GM21381 (cell line): ENCODE data around the gene TSHZ3.

Source experiments
- ATAC-seq: cut with Tn5 transposase; IDR thresholded peaks from one replicate; pipeline ENCODE4 v1.9.1; 2021; ENCODE audit warnings: mild to moderate bottlenecking, moderate library complexity; ENCODE audit not compliant: unreplicated experiment

TSHZ3 gene

DNA sequence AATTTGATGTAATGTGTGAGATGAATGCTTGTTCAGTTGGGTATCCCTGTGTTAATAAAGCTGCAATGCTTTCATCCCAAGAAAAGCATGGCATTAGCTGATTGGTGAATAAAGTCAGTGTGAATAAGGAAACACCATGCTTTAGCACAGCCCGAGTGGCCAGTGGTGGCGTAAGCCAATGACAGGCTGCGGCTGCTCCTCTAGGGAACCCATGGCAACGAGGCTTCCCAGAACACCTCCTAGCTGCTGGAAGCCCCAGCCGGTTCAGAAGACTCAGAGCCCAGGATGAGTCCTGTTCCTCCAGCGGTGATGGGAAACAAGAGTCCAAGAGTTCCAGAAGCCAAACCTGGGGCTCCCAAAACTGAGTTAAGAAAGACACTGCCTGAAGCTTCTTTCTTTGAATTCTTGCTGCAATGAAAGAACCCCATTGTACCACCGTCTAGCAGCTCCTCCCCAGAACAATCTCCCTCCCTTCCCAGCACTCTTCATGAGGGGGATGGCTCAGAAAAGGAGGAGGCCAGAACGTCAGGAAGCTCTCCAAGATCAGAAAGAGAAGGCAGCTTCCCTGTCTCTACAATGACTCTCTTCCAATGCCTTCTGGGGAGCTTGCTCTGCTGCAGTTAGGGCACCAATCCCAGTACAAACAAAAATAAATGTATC, 58.2 kb downstream of the TSHZ3 start:
- no peak for ATAC-seq

- ATAC-seq: no peak
Measured at GRCh38 chr19:31289976-31290375, 59.3 kb downstream of the TSHZ3 start.

DNA sequence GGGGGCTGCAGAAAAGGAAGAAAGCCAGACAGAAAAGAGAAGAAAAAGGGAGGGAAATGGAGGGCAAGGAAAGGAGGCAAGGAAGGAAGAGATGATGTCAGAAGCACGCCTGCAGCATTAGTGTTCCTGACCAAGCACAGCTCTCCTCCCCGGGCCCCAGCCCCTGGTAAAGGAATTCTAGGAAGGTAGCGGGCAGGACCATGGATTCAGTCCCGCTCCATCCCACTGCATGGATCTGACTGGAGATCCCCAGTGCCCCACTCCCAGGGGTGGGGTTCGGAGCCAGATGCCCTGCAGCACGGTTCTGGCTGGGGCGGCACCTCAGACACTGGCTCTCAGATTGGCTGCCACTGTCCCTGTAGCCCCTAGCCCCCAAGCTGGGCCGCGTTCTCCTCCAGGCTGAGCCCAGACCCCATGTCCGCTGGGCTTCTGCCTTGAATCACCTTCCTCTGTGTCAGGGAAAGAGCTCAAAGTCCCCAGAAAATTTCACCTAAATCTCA, 59.8 kb downstream of the TSHZ3 start:
- ATAC-seq: no peak

- no peak for ATAC-seq
Measured at GRCh38 chr19:31286491-31286890, 62.7 kb downstream of the TSHZ3 start.

- no peak for ATAC-seq
Measured at GRCh38 chr19:31285744-31286143, 63.5 kb downstream of the TSHZ3 start.

DNA sequence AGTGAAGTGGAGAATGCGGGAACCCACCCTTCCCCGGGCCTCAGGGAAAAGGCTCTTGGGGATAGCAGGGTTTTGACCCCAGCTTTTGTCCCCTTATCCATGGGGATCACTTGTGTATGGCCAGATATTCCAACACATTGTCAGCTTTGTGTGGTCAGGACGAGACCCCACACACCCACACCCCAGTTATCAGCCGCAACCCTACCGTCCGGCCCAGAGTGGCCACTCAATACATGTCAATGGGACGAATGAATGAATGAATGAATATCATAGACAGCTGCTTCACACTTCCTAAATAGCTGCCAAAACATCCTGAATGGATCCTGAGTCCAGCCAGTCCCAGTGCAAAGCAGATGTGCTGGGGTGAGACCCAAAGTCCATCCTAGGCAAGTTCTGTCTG, 64.6 kb downstream of the TSHZ3 start:
- ATAC-seq: no peak

DNA sequence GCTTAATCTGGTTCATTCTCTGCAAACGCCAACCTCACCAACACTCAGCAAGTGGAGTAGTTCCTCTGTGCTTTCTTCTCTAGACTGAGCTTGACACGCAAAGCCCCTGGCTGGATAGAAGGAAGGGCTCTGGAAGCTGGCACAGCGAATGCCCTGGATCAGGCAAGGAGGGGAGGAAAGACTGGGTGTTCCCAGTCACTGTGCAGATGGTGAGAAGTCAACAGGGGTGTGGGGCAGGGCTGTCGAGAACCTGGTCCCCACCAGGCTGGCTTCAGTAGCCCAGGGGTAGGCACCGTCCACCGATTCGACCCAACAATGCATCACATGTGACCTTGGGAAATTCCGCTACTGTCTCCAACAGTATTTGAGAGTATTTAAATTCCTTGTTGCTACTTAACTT, 65.5 kb downstream of the TSHZ3 start:
- no peak for ATAC-seq

GRCh38 chr19:31282346-31282745, 66.9 kb downstream of the TSHZ3 start:
- no peak for ATAC-seq

DNA sequence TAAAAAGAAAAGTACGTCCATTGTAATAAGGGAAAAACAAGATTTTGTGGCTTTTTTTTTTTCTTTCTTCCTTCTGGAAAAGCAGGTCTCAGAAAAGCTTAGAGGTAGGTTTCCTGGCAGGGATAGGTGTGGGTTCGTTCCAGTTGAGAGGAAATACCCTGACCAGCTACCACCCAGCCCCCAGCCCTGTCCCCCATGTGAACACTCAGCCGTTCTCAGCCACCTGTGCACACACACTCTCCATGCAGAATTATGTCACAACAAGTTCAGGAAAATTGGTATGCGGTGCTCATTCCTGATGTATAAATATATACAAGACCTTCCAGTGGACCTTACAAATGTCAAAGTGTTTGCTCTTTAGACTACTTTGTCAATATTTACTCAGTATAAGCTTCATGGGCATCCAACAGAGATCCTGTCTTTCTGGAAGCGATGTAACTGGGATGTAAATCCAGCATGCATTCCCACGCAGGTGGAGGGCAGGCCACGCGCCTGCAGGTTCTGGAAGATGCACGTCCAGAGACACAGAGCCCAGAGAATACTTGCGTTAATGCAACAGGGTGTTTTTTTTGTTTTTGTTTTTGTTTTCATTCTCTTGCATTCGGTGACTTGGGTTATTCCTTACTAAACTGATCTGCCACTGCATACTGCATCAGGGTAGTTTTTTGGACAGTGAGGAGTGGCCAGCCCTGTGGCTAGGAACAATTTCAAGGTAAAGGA, 68.8 kb downstream of the TSHZ3 start:
- no peak for ATAC-seq

DNA sequence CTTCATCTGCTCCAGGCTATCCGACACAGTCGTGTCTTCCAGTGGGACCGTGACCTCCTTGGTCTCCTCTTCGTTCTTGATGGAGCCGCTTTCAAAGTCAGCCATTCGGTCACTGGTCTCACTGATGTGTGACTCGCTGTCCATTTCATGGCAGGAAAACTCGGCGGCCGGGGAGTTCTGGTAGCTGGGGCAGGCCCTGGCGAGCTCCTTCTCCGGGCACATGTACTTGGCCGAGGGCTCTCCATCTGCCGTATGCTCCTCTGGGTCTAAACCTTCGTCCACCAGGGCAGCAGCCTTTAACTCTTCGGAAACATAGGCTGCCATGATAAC, 69.8 kb downstream of the TSHZ3 start:
- no peak for ATAC-seq

GRCh38 chr19:31278555-31279435, 70.4 kb downstream of the TSHZ3 start:
- no peak for ATAC-seq

DNA sequence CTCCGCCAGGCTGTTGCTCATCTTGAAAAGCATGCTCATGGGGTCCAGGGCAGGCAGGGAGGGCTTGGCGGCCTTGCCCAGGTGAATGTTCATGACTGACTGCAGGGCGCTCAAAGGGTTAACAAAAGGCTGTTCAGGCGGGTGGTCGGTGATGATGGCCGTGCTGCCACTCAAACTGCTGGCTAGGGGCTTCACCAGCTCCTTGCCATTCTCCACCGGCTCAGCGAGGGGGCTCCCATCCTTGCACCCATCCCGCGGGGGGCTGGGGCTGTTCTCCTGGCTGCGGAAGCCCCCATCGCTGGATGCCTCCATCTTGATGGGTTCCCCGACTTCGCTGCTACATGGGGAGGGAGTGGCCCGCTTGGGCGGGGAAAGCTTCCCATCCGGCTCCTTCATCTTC, 71.7 kb downstream of the TSHZ3 start:
- ATAC-seq: no peak

- ATAC-seq: no peak
Measured at GRCh38 chr19:31276831-31277230, 72.4 kb downstream of the TSHZ3 start.

DNA sequence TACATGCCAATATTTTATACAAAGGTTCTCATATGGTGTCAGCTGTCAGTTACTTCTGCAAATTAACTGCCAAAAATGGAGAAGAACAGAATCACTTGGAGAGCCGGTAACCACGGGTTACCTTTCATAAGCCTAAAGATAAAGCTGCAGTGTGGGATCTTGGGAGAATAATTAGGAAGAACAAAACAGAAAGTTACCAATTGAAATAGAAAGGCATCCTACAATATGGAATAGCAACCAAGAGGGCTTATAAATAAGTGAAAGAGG, 74.2 kb downstream of the TSHZ3 start:
- ATAC-seq: no peak

DNA sequence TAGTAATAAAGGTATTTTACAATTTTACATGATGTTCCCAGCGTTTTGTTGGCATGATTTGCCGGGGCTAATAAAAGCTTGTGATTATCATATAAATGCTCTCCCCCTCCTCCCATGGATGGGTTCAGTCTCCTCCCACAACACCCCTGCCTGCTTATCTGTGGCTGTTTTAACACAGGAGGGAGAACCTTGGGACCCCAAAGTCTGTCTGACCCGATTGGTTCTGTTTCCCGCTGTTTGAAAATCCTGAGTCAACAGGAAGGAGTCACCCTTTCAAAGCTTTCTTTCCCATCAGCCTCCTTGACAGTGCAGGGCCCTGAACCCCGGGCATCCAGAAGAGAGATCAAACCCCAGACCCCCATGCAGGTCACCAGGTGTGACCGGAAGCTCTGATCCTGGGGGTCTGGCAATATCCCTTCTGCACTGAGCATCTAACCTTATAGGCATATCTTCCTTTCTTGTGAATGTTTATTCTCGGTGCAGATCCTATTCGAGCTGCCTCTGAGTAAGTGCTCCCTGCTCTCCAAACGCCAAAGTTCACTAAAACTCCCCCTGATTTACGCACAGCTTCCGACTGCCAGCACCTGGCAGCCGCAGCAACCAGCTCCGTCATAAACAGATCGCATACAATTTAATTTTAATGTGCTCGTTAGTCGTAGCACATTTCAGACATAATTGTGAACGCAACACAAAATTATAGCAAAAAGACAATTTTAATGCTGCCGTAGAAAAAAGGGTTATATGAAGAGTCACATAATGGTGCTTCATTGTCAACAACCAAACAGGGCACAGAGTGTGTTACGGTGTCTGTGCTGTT, 74.8 kb downstream of the TSHZ3 start:
- ATAC-seq: no peak

- ATAC-seq: no peak
Measured at GRCh38 chr19:31272583-31273106, 76.6 kb downstream of the TSHZ3 start.

DNA sequence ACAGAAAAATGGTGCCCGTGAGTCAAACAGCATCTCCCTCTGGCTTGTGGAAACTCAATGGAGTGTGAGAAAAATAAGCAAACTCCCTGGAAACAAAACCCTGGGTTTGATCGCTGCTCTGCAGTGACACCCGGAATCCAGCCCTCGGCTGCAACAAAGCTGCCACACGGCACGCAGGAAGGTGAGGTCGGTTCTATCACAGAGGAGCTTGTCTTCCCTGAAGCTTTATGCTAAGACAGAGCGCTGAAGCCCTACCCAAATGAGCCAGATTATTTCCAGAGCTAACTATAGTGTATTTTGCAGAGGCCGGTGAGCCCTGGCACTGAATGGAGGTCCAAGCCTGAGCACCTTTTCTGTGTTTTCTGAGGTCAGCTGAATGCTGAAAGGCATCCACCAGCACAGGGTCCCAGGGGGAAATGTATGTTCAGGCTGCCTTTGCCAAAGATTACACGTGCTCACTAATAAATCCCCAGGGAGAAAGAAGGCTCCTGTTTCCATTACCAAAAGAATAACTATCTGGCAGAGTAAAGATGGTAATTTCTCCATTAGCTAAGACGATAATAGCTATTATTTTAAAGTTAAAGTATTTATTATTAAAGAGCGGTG, 77.8 kb downstream of the TSHZ3 start:
- ATAC-seq: no peak

GRCh38 chr19:31270897-31271296, 78.3 kb downstream of the TSHZ3 start:
- no peak for ATAC-seq

DNA sequence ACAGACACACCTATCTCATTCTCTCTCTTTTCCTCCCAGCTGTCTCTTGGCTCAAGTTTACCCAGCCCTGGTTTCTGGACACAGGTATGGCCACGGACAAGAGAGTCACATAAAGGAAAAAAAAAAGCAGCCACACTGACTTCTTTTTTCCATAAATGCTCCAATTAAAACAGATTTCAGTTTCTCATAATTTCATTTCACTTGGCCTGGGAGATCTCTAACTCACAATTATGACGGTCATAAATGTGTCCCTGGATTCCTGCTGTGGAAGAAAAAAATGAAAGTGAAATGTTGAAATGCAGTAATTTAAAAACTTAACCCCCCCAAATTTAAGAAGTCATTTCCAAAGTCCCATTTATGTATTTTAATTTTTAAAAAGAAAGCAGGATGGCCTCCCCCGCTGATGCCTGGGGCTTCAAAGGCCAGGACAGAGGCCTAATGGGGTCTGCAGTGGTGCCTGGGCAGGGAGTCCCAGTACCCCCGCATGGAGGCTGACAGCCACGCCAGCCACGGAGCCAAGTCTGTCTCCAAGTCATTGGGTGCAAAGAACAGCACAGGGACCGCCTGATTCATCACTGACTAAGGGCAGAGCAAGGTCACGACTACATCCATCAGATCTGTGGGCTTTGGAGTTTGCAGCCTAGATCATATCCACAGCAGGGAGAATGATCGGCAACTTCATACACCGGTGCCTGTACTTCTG, 79.7 kb downstream of the TSHZ3 start:
- ATAC-seq: no peak
